ENCODE data around the gene TBX18. TPM values are rescaled to one million over a fixed set of nuclear protein-coding genes. Genes with fewer than 3 reads are reported as not detected.

Gene TBX18
- total and polyA plus RNA-seq, 12 donors, result 1.0 to 10.4 (median 2.9) TPM

- Histone ChIP-seq H3K36me3 (replicated peaks in 1 of 2) (no peaks in the 10 kb centered on the region), H3K9me3 (replicated peaks in 1 of 3) (no peaks in the 10 kb centered on the region), H3K4me1 (replicated peaks in 1 of 2) (no peaks in the 10 kb centered on the region), H3K27me3 (no peaks in the 10 kb centered on the region), H3K27ac (no peak overlapping the region), H3K4me3 (no peak overlapping the region)
- intact Hi-C loops (cut with DNase I), result no loop called here
- TF ChIP-seq, protein P1, sequence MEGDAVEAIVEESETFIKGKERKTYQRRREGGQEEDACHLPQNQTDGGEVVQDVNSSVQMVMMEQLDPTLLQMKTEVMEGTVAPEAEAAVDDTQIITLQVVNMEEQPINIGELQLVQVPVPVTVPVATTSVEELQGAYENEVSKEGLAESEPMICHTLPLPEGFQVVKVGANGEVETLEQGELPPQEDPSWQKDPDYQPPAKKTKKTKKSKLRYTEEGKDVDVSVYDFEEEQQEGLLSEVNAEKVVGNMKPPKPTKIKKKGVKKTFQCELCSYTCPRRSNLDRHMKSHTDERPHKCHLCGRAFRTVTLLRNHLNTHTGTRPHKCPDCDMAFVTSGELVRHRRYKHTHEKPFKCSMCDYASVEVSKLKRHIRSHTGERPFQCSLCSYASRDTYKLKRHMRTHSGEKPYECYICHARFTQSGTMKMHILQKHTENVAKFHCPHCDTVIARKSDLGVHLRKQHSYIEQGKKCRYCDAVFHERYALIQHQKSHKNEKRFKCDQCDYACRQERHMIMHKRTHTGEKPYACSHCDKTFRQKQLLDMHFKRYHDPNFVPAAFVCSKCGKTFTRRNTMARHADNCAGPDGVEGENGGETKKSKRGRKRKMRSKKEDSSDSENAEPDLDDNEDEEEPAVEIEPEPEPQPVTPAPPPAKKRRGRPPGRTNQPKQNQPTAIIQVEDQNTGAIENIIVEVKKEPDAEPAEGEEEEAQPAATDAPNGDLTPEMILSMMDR (IDR thresholded peaks at IDR 0.05), result no peak
- no peak for TF ChIP-seq POLR2A (IDR thresholded peaks at IDR 0.05)
- no peak for DNase-seq
- WGBS, 4 donors, result 49 to 68% (median 57%) methylated on average over 2 of the region's 2 CpGs
Observed at GRCh38 chr6:84796343-84796742, 31.9 kb upstream of the TBX18 start.

- 36 to 67% (median 42%) methylated on average over 1 of the region's 1 CpG for WGBS, 4 donors
Observed at GRCh38 chr6:84791927-84792326, 27.5 kb upstream of the TBX18 start.

GRCh38 chr6:84791233-84791632 lies 26.8 kb upstream of the TBX18 start:
- H3K36me3 ChIP-seq (replicated peaks in 1 of 2), result no peaks in the 10 kb centered on the region
- H3K27me3 ChIP-seq, result no peaks in the 10 kb centered on the region
- no peak overlapping the region for H3K4me3 ChIP-seq
- intact Hi-C loops (cut with DNase I), result no loop called here
- TF ChIP-seq, protein P1 (IDR thresholded peaks at IDR 0.05), result no peak
- no peak for TF ChIP-seq POLR2A (IDR thresholded peaks at IDR 0.05)
- H3K9me3 ChIP-seq (replicated peaks in 1 of 3), result no peaks in the 10 kb centered on the region
- DNase-seq, result no peak
- WGBS, 4 donors, result 53 to 71% (median 62%) methylated on average over 2 of the region's 2 CpGs
- no peak overlapping the region for H3K27ac ChIP-seq
- no peaks in the 10 kb centered on the region for H3K4me1 ChIP-seq (replicated peaks in 1 of 2)

More at GRCh38 chr6:84791927-84792326, 27.5 kb upstream of the TBX18 start:
- Histone ChIP-seq H3K36me3 (replicated peaks in 1 of 2) (no peaks in the 10 kb centered on the region), H3K4me1 (replicated peaks in 1 of 2) (no peaks in the 10 kb centered on the region), H3K9me3 (replicated peaks in 1 of 3) (no peaks in the 10 kb centered on the region), H3K27ac (no peak overlapping the region), H3K27me3 (no peaks in the 10 kb centered on the region), H3K4me3 (no peak overlapping the region)
- intact Hi-C loops (cut with DNase I), result no loop called here
- TF ChIP-seq, protein P1 (IDR thresholded peaks at IDR 0.05), result no peak
- TF ChIP-seq POLR2A (IDR thresholded peaks at IDR 0.05), result no peak
- no peak for DNase-seq

DNA sequence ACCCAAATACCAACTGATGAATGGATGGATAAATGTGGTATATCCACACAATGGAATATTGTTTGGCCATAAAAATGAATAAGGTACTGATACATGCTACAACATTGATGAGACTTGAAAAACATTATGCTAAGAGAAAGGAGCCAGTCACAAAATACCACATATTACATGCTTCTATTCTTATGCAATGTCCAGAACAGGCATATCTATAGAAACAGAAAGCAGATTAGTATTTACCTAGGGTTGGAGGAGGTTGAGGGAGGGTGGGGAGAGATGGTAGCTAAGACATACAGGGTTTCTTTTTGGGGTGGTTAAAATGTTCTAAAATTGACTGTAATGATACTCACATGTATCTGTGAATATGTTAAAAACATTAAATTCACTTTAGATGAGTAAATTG lies 24.8 kb upstream of the TBX18 start:
- DNase-seq, result no peak
- no peaks in the 10 kb centered on the region for H3K36me3 ChIP-seq (replicated peaks in 1 of 2)
- no peaks in the 10 kb centered on the region for H3K4me1 ChIP-seq (replicated peaks in 1 of 2)
- no peak for TF ChIP-seq POLR2A (IDR thresholded peaks at IDR 0.05)
- TF ChIP-seq, protein P1 (IDR thresholded peaks at IDR 0.05), result no peak
- no peaks in the 10 kb centered on the region for H3K9me3 ChIP-seq (replicated peaks in 1 of 3)
- intact Hi-C loops (cut with DNase I), result no loop called here
- no peak overlapping the region for H3K4me3 ChIP-seq
- H3K27me3 ChIP-seq, result no peaks in the 10 kb centered on the region
- no peak overlapping the region for H3K27ac ChIP-seq

Data from adrenal gland (tissue), 12 donors.